SK-MEL-5 (cell line): ENCODE data around the gene DNAJC5G. TPM values are rescaled to one million over a fixed set of nuclear protein-coding genes. Genes with fewer than 3 reads are reported as not detected.
A peak's percentile ranks its signal among the peaks of the same experiment; 100 is the strongest.
"Not testable (repeated sequence)": the region's sequence is repeated elsewhere in the genome, so short reads cannot be mapped to it uniquely, and the experiment has no call there.

Experiments
- DNase-seq: peaks from one replicate; pipeline ENCODE4 v3.0.0-alpha.2; 2016; ENCODE audit warnings: low read depth, low spot score
- in situ Hi-C: cut with HindIII; loops from 2 replicates; pipeline ENCODE4 v1.10.0; 2016; ENCODE audit warnings: low sequenced_read_pairs, high pct_unique_total_duplicates, low pct_unique_long_range_greater_than_20kb
- total RNA-seq: library from RNA; depleted of rRNA; stranded (reverse); fragments of >200 nt; shearing (Covaris generic); gene quantifications from 2 replicates; pipeline ENCODE4 v1.2.3, GENCODE V29; 2014

DNAJC5G gene
- total RNA-seq, 1 experiment from 2014 or later = not detected

- in situ Hi-C loops, DNase-seq: not testable (repeated sequence)
Measured at GRCh38 chr2:27268296-27268695, 6.9 kb upstream of the DNAJC5G start.

- in situ Hi-C loops = no loop called here
- no peak for DNase-seq
Measured at GRCh38 chr2:27270131-27270530, 5.1 kb upstream of the DNAJC5G start.

GRCh38 chr2:27270670-27271069 is 4.6 kb upstream of the DNAJC5G start:
- no peak for DNase-seq
- in situ Hi-C loops = no loop called here

GRCh38 chr2:27271631-27272340 is 3.4 kb upstream of the DNAJC5G start:
- in situ Hi-C loops = no loop called here
- DNase-seq = no peak

GRCh38 chr2:27272537-27273522 is 2.4 kb upstream of the DNAJC5G start:
- in situ Hi-C loops, DNase-seq: not testable (repeated sequence)

- DNase-seq = no peak
- in situ Hi-C loops = no loop called here
Measured at GRCh38 chr2:27278010-27278409, 2.8 kb downstream of the DNAJC5G start.

- in situ Hi-C loops = no loop called here
- DNase-seq = no peak
Measured at GRCh38 chr2:27280826-27281225, 5.6 kb downstream of the DNAJC5G start.

- no peak for DNase-seq
- in situ Hi-C loops = no loop called here
Measured at GRCh38 chr2:27281442-27281841, 6.2 kb downstream of the DNAJC5G start.

GRCh38 chr2:27281855-27282559 is 6.8 kb downstream of the DNAJC5G start, which contains the start of gene TRIM54:
Gene TRIM54, plus strand, starts transcription at chr2:27282429. Its CDS starts 303 bp downstream, at chr2:27282732.
- in situ Hi-C loops = no loop called here
- DNase-seq = no peak

- in situ Hi-C loops = no loop called here
Measured at GRCh38 chr2:27282892-27283291, 7.7 kb downstream of the DNAJC5G start.

GRCh38 chr2:27284996-27285395 is 9.8 kb downstream of the DNAJC5G start:
- DNase-seq = no peak
- in situ Hi-C loops = no loop called here

More at GRCh38 chr2:27282892-27283291, 7.7 kb downstream of the DNAJC5G start:
- DNase-seq = no peak

- in situ Hi-C loops = no loop called here
- no peak for DNase-seq
Measured at GRCh38 chr2:27285481-27285880, 10.2 kb downstream of the DNAJC5G start.

GRCh38 chr2:27288610-27289009 is 13.4 kb downstream of the DNAJC5G start:
- in situ Hi-C loops = no loop called here
- DNase-seq = no peak

- in situ Hi-C loops = no loop called here
- no peak for DNase-seq
Measured at GRCh38 chr2:27290549-27290948, 15.3 kb downstream of the DNAJC5G start.

- in situ Hi-C loops = no loop called here
- DNase-seq = peak; percentile 60
Measured at GRCh38 chr2:27291865-27292264, 16.6 kb downstream of the DNAJC5G start.

- in situ Hi-C loops = no loop called here
- no peak for DNase-seq
Measured at GRCh38 chr2:27294928-27295327, 19.7 kb downstream of the DNAJC5G start.

- in situ Hi-C loops = no loop called here
- DNase-seq = no peak
Measured at GRCh38 chr2:27296481-27296880, 21.2 kb downstream of the DNAJC5G start.

- DNase-seq = no peak
- in situ Hi-C loops = no loop called here
Measured at GRCh38 chr2:27297195-27297594, 22.0 kb downstream of the DNAJC5G start.
